Neural progenitor cell (in vitro differentiated cells): ENCODE data around the gene POMZP3.
"Not testable (repeated sequence)": the region's sequence is repeated elsewhere in the genome, so short reads cannot be mapped to it uniquely, and the experiment has no call there.

Experiments
- EZH2 ChIP-seq: fragments of 200-600 bp; sonication (generic); IDR thresholded peaks from 2 replicates; pipeline ENCODE4 v1.6.1; 2017; ENCODE audit warnings: antibody characterized with exemption, mild to moderate bottlenecking, moderate library complexity
- EZH2phosphoT487 ChIP-seq: fragments of 200-600 bp; sonication (generic); IDR thresholded peaks from 2 replicates; pipeline ENCODE4 v1.6.1; 2017; ENCODE audit warnings: antibody characterized with exemption
- TF ChIP-seq, protein P1 (sequence below): fragments of 200-600 bp; sonication (generic); IDR thresholded peaks from 2 replicates; pipeline ENCODE4 v1.5.1; 2017; ENCODE audit warnings: antibody characterized with exemption, mild to moderate bottlenecking

DNA sequence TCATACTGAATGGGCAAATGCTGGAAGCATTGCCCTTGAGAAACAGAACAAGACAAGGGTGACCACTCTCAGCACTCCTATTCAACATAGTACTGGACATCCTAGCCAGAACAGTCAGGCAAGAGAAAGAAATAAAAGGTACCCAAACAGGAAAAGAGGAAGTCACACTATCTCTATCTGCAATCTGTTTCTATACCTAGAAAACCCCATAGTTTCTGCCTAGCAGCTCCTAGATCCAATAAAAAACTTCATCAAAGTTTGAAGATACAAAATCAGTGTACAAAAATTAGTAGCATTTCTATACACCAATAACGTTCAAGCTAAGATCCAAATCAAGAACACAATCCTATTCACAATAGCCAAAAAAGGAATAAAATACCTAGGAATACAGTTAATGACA lies 29.8 kb downstream of the POMZP3 start:
- TF ChIP-seq, protein P1, sequence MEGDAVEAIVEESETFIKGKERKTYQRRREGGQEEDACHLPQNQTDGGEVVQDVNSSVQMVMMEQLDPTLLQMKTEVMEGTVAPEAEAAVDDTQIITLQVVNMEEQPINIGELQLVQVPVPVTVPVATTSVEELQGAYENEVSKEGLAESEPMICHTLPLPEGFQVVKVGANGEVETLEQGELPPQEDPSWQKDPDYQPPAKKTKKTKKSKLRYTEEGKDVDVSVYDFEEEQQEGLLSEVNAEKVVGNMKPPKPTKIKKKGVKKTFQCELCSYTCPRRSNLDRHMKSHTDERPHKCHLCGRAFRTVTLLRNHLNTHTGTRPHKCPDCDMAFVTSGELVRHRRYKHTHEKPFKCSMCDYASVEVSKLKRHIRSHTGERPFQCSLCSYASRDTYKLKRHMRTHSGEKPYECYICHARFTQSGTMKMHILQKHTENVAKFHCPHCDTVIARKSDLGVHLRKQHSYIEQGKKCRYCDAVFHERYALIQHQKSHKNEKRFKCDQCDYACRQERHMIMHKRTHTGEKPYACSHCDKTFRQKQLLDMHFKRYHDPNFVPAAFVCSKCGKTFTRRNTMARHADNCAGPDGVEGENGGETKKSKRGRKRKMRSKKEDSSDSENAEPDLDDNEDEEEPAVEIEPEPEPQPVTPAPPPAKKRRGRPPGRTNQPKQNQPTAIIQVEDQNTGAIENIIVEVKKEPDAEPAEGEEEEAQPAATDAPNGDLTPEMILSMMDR: not testable (repeated sequence)
- TF ChIP-seq EZH2, EZH2phosphoT487: not testable (repeated sequence)
